IMR-90 (cell line): ENCODE data around the gene C19orf47.

Experiments
- BHLHE40 ChIP-seq: fragments of 150-350 bp; IDR thresholded peaks from 2 replicates; pipeline ENCODE4 v1.6.1; 2016; ENCODE audit warnings: mild to moderate bottlenecking, low read depth, low read length
- CEBPB ChIP-seq: IDR thresholded peaks from 2 replicates; pipeline ENCODE4 v1.6.1; 2012; ENCODE audit warnings: low read depth, low read length, improper control_type of control experiment
- CTCF ChIP-seq: conservative IDR thresholded peaks from 2 replicates; pipeline ENCODE4 v1.5.1; 2012; ENCODE audit warnings: mild to moderate bottlenecking, low read depth, low read length, improper control_type of control experiment
- FOS ChIP-seq: fragments of 150-350 bp; IDR thresholded peaks from 2 replicates; pipeline ENCODE4 v1.6.1; 2016; ENCODE audit warnings: low read depth, low read length
- MAZ ChIP-seq: IDR thresholded peaks from 2 replicates; pipeline ENCODE4 v1.6.1; 2012; ENCODE audit warnings: low read depth, mild to moderate bottlenecking, low read length, improper control_type of control experiment, moderate library complexity, borderline replicate concordance
- MXI1 ChIP-seq: IDR thresholded peaks from 2 replicates; pipeline ENCODE4 v1.6.1; 2012; ENCODE audit warnings: low read depth, mild to moderate bottlenecking, low read length, moderate library complexity, borderline replicate concordance
- NFE2L2 ChIP-seq: fragments of 150-350 bp; IDR thresholded peaks from 2 replicates; pipeline ENCODE4 v1.6.1; 2016; ENCODE audit warnings: low read depth, mild to moderate bottlenecking, low read length
- POLR2A ChIP-seq: IDR thresholded peaks from 2 replicates; pipeline ENCODE4 v1.6.1; 2012; ENCODE audit warnings: mild to moderate bottlenecking, low read depth, low read length
- RCOR1 ChIP-seq: IDR thresholded peaks from 2 replicates; pipeline ENCODE4 v1.6.1; 2012; ENCODE audit warnings: mild to moderate bottlenecking, low read length, improper control_type of control experiment; ENCODE audit not compliant: insufficient replicate concordance
- RFX5 ChIP-seq: IDR thresholded peaks from 2 replicates; pipeline ENCODE4 v1.8.0; 2012; ENCODE audit warnings: low read depth, mild to moderate bottlenecking, low read length, moderate library complexity
- SMC3 ChIP-seq: fragments of 150-350 bp; IDR thresholded peaks from 2 replicates; pipeline ENCODE4 v1.6.1; 2016; ENCODE audit warnings: low read depth, mild to moderate bottlenecking, antibody characterized with exemption, low read length, moderate library complexity
- TF ChIP-seq, protein P1 (sequence below): fragments of 150-350 bp; IDR thresholded peaks from 2 replicates; pipeline ENCODE4 v1.6.1; 2017; ENCODE audit warnings: mild to moderate bottlenecking, antibody characterized with exemption, low read length, low read depth

- TF ChIP-seq CTCF (no peak), RCOR1 (no peak), RFX5 (no peak), POLR2A (no peak), MAZ (no peak), MXI1 (no peak), FOS (no peak), BHLHE40 (no peak), SMC3 (no peak), NFE2L2 (no peak), CEBPB (0 out of 2 replicates have a peak, but pooled peaks have one; percentile 3)
- TF ChIP-seq, protein P1, sequence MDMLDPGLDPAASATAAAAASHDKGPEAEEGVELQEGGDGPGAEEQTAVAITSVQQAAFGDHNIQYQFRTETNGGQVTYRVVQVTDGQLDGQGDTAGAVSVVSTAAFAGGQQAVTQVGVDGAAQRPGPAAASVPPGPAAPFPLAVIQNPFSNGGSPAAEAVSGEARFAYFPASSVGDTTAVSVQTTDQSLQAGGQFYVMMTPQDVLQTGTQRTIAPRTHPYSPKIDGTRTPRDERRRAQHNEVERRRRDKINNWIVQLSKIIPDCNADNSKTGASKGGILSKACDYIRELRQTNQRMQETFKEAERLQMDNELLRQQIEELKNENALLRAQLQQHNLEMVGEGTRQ = no peak
Observed at GRCh38 chr19:40339018-40339728, 9.0 kb downstream of the C19orf47 start.
